GM12878 (cell line): ENCODE measurements around the gene FAM163A. TPM values are rescaled to one million over a fixed set of nuclear protein-coding genes. Genes with fewer than 3 reads are reported as not detected.

Source experiments
- ATAC-seq: fragments of 200-7000 bp; cut with Tn5 transposase; 3 replicates; pipeline ENCODE4 v1.9.1; 2020; ENCODE audit warnings: mild to moderate bottlenecking, moderate library complexity
- BruUV-seq: library from RNA; stranded (reverse); fragments of 400-500 nt; replicated peaks from 2 replicates; lab custom pipeline; 2021; lab: Mats Ljungman, UMichigan
- CTCF ChIA-PET: fragments of 300-600 bp; sonication (Branson Sonifier 250); formaldehyde crosslinking; extraction: SDS; loops from one replicate; lab custom pipeline; 2021; ENCODE audit warnings: inconsistent platforms; lab: Yijun Ruan, JAX
- POLR2A ChIA-PET: fragments of 350-600 bp; formaldehyde crosslinking; extraction: SDS; loops from one replicate; lab custom pipeline; 2021; ENCODE audit warnings: inconsistent platforms; lab: Charles Lee
- RAD21 ChIA-PET: fragments of 300-600 bp; sonication (Branson Sonifier 250); formaldehyde crosslinking; loops from one replicate; lab custom pipeline; 2023; ENCODE audit warnings: antibody characterized with exemption; ENCODE audit not compliant: unreplicated experiment; lab: Charles Lee
- SMC1A ChIA-PET: fragments of 300-600 bp; sonication (Branson Sonifier 250); formaldehyde crosslinking; loops from one replicate; lab custom pipeline; 2023; ENCODE audit not compliant: unreplicated experiment, uncharacterized antibody; lab: Charles Lee
- DNase-seq: peaks from one replicate; pipeline ENCODE4 v3.0.0-alpha.2; 2011; ENCODE audit warnings: low read depth, low spot score
- FAIRE-seq: peaks from 3 replicates; lab custom pipeline; 2011; peaks lifted over from hg19 to GRCh38; lab: Jason Lieb, UNC
- H2AFZ ChIP-seq: 2 replicates; pipeline ENCODE4 v1.6.0; 2011; ENCODE audit warnings: low read depth, low read length, control low read depth; ENCODE audit not compliant: control insufficient read depth
- H3K27ac ChIP-seq: 2 replicates; pipeline ENCODE4 v1.5.1; 2011; ENCODE audit warnings: control low read depth; ENCODE audit not compliant: control insufficient read depth, insufficient read depth
- H3K27me3 ChIP-seq, 2 experiments: replicated peaks in 1 of 2; 2 replicates each; pipeline versions ENCODE4 v1.6.0 to v1.6.1; 2011; ENCODE audit warnings: low read length in 1 of 2; ENCODE audit not compliant: control insufficient read depth in 2 of 2, insufficient read depth in 2 of 2
- H3K36me3 ChIP-seq, 2 experiments: 2 replicates each; pipeline ENCODE4 v1.5.1; 2011; ENCODE audit warnings: low read length in 1 of 2; ENCODE audit not compliant: control insufficient read depth in 2 of 2, insufficient read depth in 2 of 2
- H3K4me1 ChIP-seq: 2 replicates; pipeline ENCODE4 v1.6.1; 2011; ENCODE audit warnings: mild to moderate bottlenecking, low read length, moderate library complexity, mixed read lengths; ENCODE audit not compliant: control insufficient read depth, insufficient read depth
- H3K4me2 ChIP-seq: 2 replicates; pipeline ENCODE4 v1.6.0; 2011; ENCODE audit warnings: control low read depth; ENCODE audit not compliant: control insufficient read depth, insufficient read depth
- H3K4me3 ChIP-seq: fragments of 200-600 bp; sonication (generic); 2 replicates; pipeline ENCODE4 v1.5.1; 2016
- H3K79me2 ChIP-seq: 2 replicates; pipeline ENCODE4 v1.6.0; 2011; ENCODE audit warnings: low read length; ENCODE audit not compliant: control insufficient read depth, insufficient read depth
- H3K9ac ChIP-seq: 2 replicates; pipeline ENCODE4 v1.8.0; 2011; ENCODE audit warnings: low read length, control low read depth, mixed read lengths; ENCODE audit not compliant: control insufficient read depth, insufficient read depth
- H3K9me3 ChIP-seq: replicated peaks from 3 replicates; pipeline ENCODE4 v1.5.1; 2011; ENCODE audit warnings: mild to moderate bottlenecking, low read length; ENCODE audit not compliant: control insufficient read depth, insufficient read depth
- H4K20me1 ChIP-seq: 2 replicates; pipeline ENCODE4 v1.6.0; 2011; ENCODE audit not compliant: control insufficient read depth, insufficient read depth
- CBFB ChIP-seq: IDR thresholded peaks from 2 replicates; pipeline ENCODE4 v1.6.1; 2016; ENCODE audit warnings: antibody characterized with exemption, low read depth
- EP300 ChIP-seq, 2 experiments: fragments of 150-350 bp in 1 of 2; IDR thresholded peaks; 2 replicates each; pipeline ENCODE4 v1.6.1; 2011 to 2012; ENCODE audit warnings: low read depth in 2 of 2, low read length in 2 of 2, borderline replicate concordance in 1 of 2, improper control_type of control experiment in 1 of 2, inconsistent platforms in 1 of 2; ENCODE audit not compliant: control insufficient read depth in 1 of 2
- MEF2A ChIP-seq: IDR thresholded peaks from 2 replicates; pipeline ENCODE4 v1.6.1; 2011; ENCODE audit warnings: low read depth, mild to moderate bottlenecking, low read length, moderate library complexity; ENCODE audit not compliant: insufficient read depth
- POLR2A ChIP-seq: IDR thresholded peaks from 2 replicates; pipeline ENCODE4 v1.6.1; 2011; ENCODE audit warnings: low read depth, mild to moderate bottlenecking, low read length
- RAD51 ChIP-seq: fragments of 450-650 bp; IDR thresholded peaks from 2 replicates; pipeline ENCODE4 v1.6.1; 2016; ENCODE audit warnings: moderate library complexity, mild to moderate bottlenecking, inconsistent platforms
- SIX5 ChIP-seq: IDR thresholded peaks from 2 replicates; pipeline ENCODE4 v1.6.1; 2011; ENCODE audit warnings: mild to moderate bottlenecking, low read depth, low read length, moderate library complexity; ENCODE audit not compliant: severe bottlenecking
- SMAD5 ChIP-seq: IDR thresholded peaks from 2 replicates; pipeline ENCODE4 v1.6.1; 2016; ENCODE audit warnings: antibody characterized with exemption, low read depth
- SP1 ChIP-seq: IDR thresholded peaks from one replicate; pipeline ENCODE4 v1.6.1; 2011; ENCODE audit warnings: low read depth, low read length
- WRNIP1 ChIP-seq: IDR thresholded peaks from 2 replicates; pipeline ENCODE4 v1.6.1; 2011; ENCODE audit warnings: low read depth, low read length, improper control_type of control experiment, borderline replicate concordance
- ZNF622 ChIP-seq: fragments of 450-650 bp; IDR thresholded peaks from 2 replicates; pipeline ENCODE4 v1.6.1; 2017; ENCODE audit warnings: mild to moderate bottlenecking, inconsistent platforms
- WGBS: methylation state at CpG from one replicate; pipeline ENCODE4 v1.1.6; 2016; ENCODE audit warnings: low lambda C conversion rate; ENCODE audit not compliant: insufficient replicate concordance, insufficient coverage; ENCODE audit errors: missing lambda C conversion rate; 5-methylcytosine and 5-hydroxymethylcytosine counted together
- in situ Hi-C: fragments of 300-500 bp; cut with MboI; formaldehyde crosslinking; loops from 9 replicates; pipeline ENCODE4 v1.14.3; 2018; ENCODE audit warnings: mixed read lengths
- intact Hi-C: fragments of 100-400 bp; cut with micrococcal nuclease; formaldehyde crosslinking; loops from one replicate; pipeline ENCODE4 v1.14.2; 2022; ENCODE audit not compliant: unreplicated experiment
- polyA plus RNA-seq, 11 experiments: library from polyadenylated mRNA; depleted of rRNA in 4 of 11; unstranded in 6 of 11; stranded (reverse) in 5 of 11; fragments of >200 nt; fragmentation: Nextera tagmentation in 4 of 11; fragmentation: Illumina TruSeq in 1 of 11; extraction: Ambion mirVana in 4 of 11; extraction: Trizol in 1 of 11; gene quantifications; 1 replicate in 1 of 11; 2 replicates in 10 of 11; pipeline versions ENCODE4 v1.2.1 to v1.2.3, GENCODE V29; 2011 to 2016; ENCODE audit warnings: inconsistent platforms in 2 of 11, missing spikeins in 2 of 11, low read depth in 1 of 11
- total RNA-seq, 4 experiments: library from RNA; depleted of rRNA in 3 of 4; stranded (reverse); fragments of >200 nt in 3 of 4; fragmentation: Illumina TruSeq in 1 of 4; extraction: Trizol in 1 of 4; gene quantifications; 2 replicates each; pipeline versions ENCODE4 v1.2.1 to v1.2.3, GENCODE V29; 2013 to 2021

Gene FAM163A
- total and polyA plus RNA-seq, 10 of the 15 experiments (the other 5 are each of a cell fraction or from before 2014, with no cell fraction given) = not detected

- TF ChIP-seq ZNF622 = no peak
- no peak for TF ChIP-seq CBFB
- TF ChIP-seq WRNIP1 = no peak
- no peak for TF ChIP-seq POLR2A
- TF ChIP-seq RAD51 = no peak
- no peak for TF ChIP-seq SIX5
- TF ChIP-seq SP1 = no peak
- TF ChIP-seq EP300 (IDR thresholded peaks at IDR 0.05; ENCODE audit: borderline replicate concordance in 1 of 2, control insufficient read depth in 1 of 2, low read depth in 2 of 2, low read length in 2 of 2) = no peak
- TF ChIP-seq SMAD5 = no peak
- no peak for TF ChIP-seq MEF2A
- in situ Hi-C loops (no loop called here), intact Hi-C loops (no loop called here)
- ATAC-seq (no peak), DNase-seq (no peak), FAIRE-seq (no peak)
- ChIA-PET POLR2A (no interaction called here), SMC1A (interaction anchor here (0.6 kb wide), 1 partner anchor 29 kb away, joined by 3 read pairs; no protein-coding TSS in a partner anchor), CTCF (interaction anchor here (4.7 kb wide), 1 partner anchor 11 kb away, joined by 33 read pairs; no protein-coding TSS in a partner anchor), RAD21 (interaction anchor here (1.7 kb wide), 1 partner anchor 11 kb away, joined by 10 read pairs; no protein-coding TSS in a partner anchor)
- H3K4me1 ChIP-seq = no peaks in the 10 kb centered on the region
- no peaks in the 10 kb centered on the region for H3K9me3 ChIP-seq
- H3K4me3 ChIP-seq = no peak overlapping the region
- H3K4me2 ChIP-seq = no peak overlapping the region
- WGBS = 50% methylated on average over 13 of the region's 13 CpGs
- H2AFZ ChIP-seq = no peak overlapping the region
- BruUV-seq = no TSS peak
- no peak overlapping the region for H3K27ac ChIP-seq
- H3K79me2 ChIP-seq = no peaks in the 10 kb centered on the region
- H3K36me3 ChIP-seq = no peaks in the 10 kb centered on the region
- no peaks in the 10 kb centered on the region for H4K20me1 ChIP-seq
- no peaks in the 10 kb centered on the region; a peak in 1 of 4 replicates for H3K27me3 ChIP-seq
- H3K9ac ChIP-seq = no peak overlapping the region
These were observed 82.8 kb downstream of the FAM163A start for GRCh38 chr1:179825798-179826460.
